ENCODE results near the gene DDIT4. TPM values are rescaled to one million over a fixed set of nuclear protein-coding genes. Genes with fewer than 3 reads are reported as not detected.

The DDIT4 gene
- total and polyA plus RNA-seq, 2 experiments from 2014 or later, result 114 to 136 TPM

- no peak for TF ChIP-seq STAT1 (IDR thresholded peaks at IDR 0.05; ENCODE audit: unreplicated experiment)
- no peak for TF ChIP-seq NANOG (IDR thresholded peaks at IDR 0.05; ENCODE audit: borderline replicate concordance)
- TF ChIP-seq, protein P1, sequence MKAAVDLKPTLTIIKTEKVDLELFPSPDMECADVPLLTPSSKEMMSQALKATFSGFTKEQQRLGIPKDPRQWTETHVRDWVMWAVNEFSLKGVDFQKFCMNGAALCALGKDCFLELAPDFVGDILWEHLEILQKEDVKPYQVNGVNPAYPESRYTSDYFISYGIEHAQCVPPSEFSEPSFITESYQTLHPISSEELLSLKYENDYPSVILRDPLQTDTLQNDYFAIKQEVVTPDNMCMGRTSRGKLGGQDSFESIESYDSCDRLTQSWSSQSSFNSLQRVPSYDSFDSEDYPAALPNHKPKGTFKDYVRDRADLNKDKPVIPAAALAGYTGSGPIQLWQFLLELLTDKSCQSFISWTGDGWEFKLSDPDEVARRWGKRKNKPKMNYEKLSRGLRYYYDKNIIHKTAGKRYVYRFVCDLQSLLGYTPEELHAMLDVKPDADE (IDR thresholded peaks at IDR 0.05), result no peak
- no peak for TF ChIP-seq EZH2phosphoT487 (IDR thresholded peaks at IDR 0.05; ENCODE audit: unreplicated experiment)
- no peak for TF ChIP-seq ZNF114 (CRISPR knock-in tag; IDR thresholded peaks at IDR 0.05)
- no peak for TF ChIP-seq ZNF462 (CRISPR knock-in tag; IDR thresholded peaks at IDR 0.05)
- TF ChIP-seq CREB1 (CRISPR knock-in tag; IDR thresholded peaks at IDR 0.05; ENCODE audit: low read depth), result no peak
- TF ChIP-seq POLR2AphosphoS5 (IDR thresholded peaks at IDR 0.05; ENCODE audit: low read depth), result no peak
Observed at GRCh38 chr10:72315611-72316385, 42.1 kb downstream of the DDIT4 start (continued).

GRCh38 chr10:72316386-72316700 lies 42.6 kb downstream of the DDIT4 start:
- no peak overlapping the region for H2AFZ ChIP-seq
- H3K79me2 ChIP-seq (replicated peaks; ENCODE audit: insufficient read depth), result no peaks in the 10 kb centered on the region
- Mint-ChIP-seq H3K4me3 (no peak overlapping the region), H3K27me3 (ENCODE audit: insufficient read depth, low read depth, poor library complexity) (peaks cover 18% of the 10 kb centered on the region), H3K9me3 (no peaks in the 10 kb centered on the region; the same call in 2 of the 3 replicates), H3K36me3 (ENCODE audit: low read depth) (no peaks in the 10 kb centered on the region; the same call in 2 of the 3 replicates), H3K4me1 (peaks cover 44% of the 10 kb centered on the region), H3K27ac (no peak overlapping the region)
- ATAC-seq (no peak), DNase-seq (ENCODE audit: low spot score) (no peak)
- no peaks in the 10 kb centered on the region for H3K9me2 ChIP-seq (ENCODE audit: insufficient read depth)
- no peaks in the 10 kb centered on the region for H3K27me3 ChIP-seq (ENCODE audit: insufficient read depth)
- no peak overlapping the region for H3K27ac ChIP-seq (ENCODE audit: low read depth)
- no peak overlapping the region for H3K4me3 ChIP-seq
- peaks cover 29% of the 10 kb centered on the region for H3K4me1 ChIP-seq (ENCODE audit: insufficient read depth)
- no peaks in the 10 kb centered on the region for H3K36me3 ChIP-seq (ENCODE audit: insufficient read depth)
- H3K4me2 ChIP-seq, result no peak overlapping the region
- H3F3A ChIP-seq (replicated peaks; ENCODE audit: low read depth), result peaks cover 13% of the 10 kb centered on the region
- no peaks in the 10 kb centered on the region for H4K20me1 ChIP-seq (replicated peaks; ENCODE audit: insufficient read depth)
- TF ChIP-seq STAT1 (IDR thresholded peaks at IDR 0.05; ENCODE audit: unreplicated experiment) (no peak), NANOG (IDR thresholded peaks at IDR 0.05; ENCODE audit: borderline replicate concordance) (no peak), EZH2 (IDR thresholded peaks at IDR 0.05; ENCODE audit: low read depth, unreplicated experiment) (no peak), POLR2AphosphoS5 (IDR thresholded peaks at IDR 0.05; ENCODE audit: low read depth) (no peak), JUNB (IDR thresholded peaks at IDR 0.05; ENCODE audit: unreplicated experiment) (no peak)

All from GM23338 (cell line).